NCI-H2107 treated with DMSO at 0.1 percent for 48 hours (cell line): ENCODE results near the gene RAB7A.
"Not testable (repeated sequence)": the region's sequence is repeated elsewhere in the genome, so short reads cannot be mapped to it uniquely, and the experiment has no call there.

Source experiments
- DNase-seq: peaks from one replicate; lab custom pipeline; 2025; ENCODE audit not compliant: unreplicated experiment; lab: John Stamatoyannopoulos, UW

Gene RAB7A

DNA sequence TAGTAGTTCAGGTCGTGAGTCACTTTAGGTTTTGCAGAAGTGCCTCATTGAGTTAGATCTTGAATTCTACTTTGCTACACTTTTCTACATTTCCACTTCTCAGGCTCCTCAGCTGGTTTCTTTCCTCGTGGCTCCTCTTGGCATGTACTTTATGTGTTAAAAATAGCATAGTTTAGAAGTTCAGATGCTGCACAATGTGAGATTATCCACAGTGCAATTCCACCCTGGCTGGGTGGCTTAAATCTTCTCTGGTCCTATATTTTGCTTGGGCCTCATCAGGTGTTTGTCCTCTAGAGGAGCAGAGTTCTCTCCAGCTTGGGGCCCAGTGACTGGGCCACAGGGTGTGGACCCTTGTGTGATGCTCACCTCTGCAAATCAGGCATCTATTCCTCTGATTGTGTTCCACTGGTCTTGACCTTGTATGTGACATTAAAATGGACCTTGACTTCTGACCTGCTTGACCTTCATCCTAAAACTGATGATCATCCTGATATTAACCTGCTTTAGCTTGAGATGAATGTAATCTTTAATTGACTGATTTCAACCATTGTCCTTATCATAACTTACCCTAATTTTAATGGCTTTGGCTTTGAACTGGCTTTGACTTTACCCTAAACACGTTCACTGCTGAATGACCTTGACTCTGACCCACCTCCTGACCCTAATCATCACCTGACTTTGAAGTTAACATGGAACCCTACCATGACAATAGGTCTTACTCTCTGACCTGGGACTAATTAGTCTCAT lies 89.5 kb downstream of the RAB7A start:
- no peak for DNase-seq

DNA sequence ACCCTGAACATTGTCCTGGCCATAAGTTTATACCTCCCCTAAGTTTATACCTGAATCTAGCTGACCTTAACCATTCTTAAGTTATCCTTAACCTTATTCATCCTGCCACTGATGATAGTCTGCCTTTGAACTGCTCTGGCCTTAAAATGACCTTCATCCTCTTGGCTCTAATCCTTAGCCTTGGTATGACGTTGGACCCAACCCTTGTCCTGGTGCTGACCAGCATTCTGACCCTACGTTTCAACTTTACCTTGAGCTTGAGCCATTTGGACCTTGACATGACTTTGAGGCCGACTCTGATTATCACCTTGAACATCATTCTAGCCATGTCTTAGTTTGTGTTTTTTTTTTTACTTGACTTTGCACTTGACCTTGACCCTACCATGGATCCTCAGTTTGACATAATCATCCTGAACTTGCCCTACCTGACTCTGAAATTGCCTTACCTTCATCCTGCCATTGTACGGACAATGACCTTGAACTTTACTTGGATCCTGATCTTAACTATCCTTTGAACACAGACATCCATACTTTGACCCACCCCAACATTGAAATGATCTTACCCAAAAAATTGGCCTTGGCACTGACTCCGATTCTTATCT lies 92.3 kb downstream of the RAB7A start:
- no peak for DNase-seq

DNA sequence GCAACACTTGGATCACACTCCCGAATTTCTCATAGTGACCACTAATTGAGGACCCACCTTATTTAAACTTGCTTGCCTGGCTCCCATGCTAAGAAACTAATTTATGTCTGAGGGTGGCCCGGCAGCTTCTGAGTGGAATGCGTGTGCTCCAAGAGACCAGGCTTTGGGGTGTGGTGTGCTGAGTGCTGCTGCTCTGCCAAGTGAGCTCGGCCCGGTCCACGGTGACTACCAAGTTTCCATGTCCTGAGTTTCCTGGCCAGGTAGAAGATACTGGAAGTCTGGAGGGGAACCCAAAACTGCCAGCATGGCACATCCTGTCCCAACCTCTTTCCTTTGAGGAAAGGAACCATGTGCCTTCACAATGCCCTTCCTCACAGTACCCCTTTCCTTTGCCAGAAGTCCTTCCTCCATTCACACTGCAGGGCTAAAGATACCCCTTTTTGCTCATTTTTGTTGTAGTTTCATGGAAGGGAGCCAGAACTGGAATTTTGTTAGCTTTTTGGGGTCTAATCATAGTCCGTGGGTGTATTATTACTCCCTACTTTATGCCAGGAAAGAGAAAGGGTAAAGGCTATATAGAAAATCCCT lies 94.4 kb downstream of the RAB7A start:
- DNase-seq = no peak

DNA sequence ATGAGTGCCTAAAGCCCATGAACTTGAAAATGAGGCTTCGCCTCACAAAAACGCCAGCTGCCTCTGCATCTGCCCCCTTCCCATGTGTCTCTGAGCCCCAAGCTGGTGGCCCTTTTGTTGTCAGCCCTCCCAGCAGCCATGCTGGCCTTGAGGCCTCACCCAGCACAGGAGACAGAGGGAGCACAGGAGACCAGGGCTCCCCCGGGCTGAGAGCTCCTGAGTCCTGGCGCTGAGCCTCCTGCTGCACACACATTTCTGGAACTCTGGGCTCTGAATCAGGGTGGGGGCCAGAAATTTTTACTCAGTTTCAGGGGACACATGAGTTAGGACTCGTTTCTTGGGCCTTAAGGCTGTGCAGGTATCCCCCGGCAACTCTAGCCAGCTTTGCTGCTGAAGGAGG lies 97.0 kb downstream of the RAB7A start:
- DNase-seq = no peak

DNA sequence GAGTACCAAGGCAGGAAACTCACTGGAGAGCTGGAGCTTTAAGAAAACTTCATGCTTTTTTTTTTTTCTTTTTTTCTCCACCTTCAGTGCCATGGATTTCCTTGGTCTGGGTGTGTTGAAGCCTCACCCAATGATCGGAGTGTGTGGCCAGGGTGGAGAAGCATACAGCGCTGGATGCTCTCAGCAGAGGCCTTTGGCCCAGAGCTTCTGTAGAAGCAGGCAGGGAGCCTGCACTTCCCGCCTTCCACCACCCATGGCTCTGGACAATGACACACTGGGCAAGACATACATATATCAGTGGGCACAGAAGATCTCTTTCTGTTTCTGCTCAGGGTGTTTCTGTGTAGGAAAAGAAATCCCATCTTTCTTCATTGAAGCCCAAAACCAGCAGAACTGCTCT lies 97.6 kb downstream of the RAB7A start:
- no peak for DNase-seq

DNA sequence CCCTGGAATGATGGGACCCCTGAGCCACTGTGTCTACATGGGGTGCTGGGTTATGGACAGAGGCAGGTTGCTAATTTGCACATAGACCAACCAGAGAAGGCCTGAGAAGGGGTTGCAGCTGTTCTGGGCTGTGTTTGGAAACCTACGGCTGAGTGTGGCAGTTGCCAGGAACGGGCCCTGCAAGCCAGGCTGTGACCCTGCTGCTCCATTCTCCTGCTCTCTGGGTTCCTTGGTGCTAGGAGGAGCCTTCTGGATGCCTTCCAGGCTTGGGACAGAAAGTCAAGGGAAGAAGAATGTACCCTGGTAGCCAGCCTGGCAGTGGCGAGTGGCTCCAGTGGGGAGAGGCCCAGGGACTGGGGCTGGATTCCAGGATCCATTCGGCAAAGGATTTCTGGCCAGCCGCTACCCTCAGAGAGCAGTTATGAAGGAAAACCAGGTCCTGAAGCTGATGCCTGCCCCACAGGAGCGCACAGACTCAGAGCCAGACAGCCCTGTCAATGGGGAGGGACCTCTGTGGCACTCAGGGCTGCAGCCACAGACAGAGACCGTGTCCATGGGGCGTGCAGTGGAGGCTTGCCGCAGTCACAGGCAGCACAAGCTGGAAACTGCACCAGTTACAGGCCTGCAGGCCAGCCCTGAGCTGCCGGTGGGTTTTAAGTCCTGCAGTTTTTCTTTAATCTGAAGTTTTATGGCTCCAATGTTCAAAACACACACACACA lies 98.3 kb downstream of the RAB7A start:
- DNase-seq = no peak

DNA sequence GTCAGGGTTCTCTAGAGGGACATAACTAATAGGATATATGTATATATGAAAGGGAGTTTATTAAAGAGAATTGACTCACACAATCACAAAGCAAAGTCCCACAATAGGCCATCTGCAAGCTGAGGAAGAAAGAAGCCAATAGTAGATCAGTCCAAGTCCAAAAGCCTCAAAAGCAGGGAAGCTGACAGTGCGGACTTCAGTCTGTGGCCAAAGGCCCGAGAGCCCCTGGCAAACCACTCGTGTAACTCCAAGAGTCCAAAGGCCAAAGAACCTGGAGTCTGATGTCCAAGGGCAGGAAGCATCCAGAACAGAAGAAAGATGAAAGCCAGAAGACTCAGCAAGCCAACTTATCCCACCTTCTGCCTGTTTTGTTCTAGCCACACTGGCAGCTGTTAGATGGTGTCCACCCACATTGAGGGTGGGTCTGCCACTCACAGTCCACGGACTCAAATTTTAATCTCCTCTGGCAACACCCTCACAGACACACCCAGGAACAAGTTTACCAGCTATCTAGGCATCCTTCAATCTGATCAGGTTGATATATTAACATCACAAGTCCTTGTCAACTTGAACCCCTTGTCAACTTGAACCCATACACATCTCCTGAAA lies 99.2 kb downstream of the RAB7A start:
- DNase-seq = no peak

DNA sequence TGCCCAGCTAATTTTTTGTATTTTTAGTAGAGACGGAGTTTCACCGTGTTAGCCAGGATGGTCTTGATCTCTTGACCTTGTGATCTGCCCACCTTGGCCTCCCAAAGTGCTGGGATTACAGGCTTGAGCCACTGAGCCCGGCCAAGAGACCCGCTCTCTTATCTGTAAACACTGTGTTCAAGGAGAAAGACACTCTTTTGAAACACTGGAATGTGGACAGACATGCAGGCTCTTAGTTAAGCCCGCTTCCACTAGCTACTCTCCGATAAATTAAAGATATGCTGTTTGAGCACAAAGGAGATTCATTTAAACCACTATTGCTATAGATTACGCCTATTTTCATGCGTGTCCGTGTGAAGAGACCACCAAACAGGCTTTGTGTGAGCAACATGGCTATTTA lies 103.1 kb downstream of the RAB7A start:
- not testable (repeated sequence) for DNase-seq

DNA sequence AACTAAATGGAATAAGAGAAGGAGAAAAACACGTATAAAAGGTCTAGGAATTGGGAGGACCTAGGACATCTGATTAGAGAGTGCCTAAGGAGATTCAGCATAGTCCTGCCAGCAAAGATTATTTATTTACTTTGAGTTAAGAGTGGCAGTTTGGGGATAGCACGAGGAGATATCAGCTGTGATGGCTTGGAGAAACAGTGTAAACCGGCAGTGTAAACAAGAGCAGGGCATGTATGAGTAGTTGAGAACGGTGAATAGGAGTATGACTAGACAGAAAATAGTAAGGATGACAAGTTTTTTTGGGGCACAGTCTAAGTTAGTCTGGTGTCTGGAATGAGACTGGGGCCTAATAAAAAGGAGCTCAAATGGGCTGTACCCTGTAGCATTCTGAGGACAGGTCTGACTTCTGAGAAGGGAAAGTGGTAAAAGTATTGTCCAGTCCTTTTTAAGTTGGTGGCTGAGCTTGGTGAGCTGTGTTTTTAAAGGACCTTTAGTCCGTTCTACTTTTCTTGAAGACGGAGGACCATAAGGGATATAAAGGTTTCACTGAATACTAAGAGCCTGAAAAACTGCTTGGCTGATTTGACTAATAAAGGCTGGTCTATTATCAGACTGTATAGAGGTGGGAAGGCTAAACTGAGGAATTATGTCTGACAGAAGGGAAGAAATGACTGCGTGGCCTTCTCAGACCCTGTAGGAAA lies 104.1 kb downstream of the RAB7A start:
- not testable (repeated sequence) for DNase-seq

DNA sequence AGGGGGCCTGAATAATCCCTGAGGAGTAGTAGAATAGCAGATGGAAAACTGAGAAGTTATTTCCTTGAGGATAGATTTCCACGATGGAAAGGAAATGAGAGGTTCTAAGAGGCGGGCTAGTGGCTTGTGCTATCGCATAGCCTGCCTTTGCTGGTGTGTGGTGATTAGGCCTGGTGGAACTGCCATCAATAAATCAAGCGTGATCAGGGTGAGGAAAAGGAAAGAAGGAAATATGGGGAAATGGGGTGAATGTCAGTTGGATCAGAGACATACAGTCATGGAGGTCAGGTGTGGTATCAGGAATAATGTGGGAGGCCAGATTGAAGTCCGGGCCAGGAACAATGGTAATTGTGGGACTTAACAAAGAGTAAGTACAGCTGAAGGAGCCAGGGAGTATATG lies 104.8 kb downstream of the RAB7A start:
- not testable (repeated sequence) for DNase-seq

DNA sequence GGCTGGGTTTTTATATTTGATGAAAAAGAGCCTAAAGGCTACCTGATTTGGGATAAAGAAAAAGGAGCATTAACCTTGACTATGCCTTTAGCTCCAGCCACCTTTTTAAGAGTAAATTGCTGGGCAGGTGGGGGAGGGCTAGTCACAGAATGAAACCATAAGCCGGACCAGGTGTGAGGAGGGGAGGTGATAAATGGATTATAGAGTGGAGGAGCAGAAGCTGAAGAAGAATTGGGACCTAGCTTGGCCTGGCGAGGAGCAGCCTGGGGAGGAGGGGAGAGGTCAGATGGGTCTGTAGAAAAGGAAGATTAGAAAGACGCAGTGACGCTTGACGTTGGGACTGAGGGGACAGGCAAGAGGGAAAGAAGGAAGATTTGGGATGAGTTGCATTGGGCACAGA lies 107.0 kb downstream of the RAB7A start:
- DNase-seq = not testable (repeated sequence)

DNA sequence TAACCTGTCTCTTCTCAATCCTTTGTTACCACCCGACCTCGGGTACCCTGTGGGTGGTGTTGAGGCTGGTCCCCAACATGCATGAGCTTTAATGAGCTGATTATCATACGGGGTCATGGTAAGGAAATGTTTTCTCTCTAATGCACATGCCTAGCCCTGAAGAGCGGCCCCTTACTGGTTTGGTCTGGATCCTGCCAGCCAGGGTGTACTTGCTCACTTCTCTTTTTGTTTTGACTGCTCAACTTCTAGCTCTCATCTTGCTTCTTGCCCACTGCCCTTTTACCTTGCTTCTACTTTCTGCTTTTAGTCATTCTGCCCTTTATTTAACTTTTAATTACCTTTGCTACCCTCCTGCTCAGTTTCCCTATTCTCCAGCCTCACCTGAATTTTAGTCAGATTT lies 109.1 kb downstream of the RAB7A start:
- DNase-seq = no peak

DNA sequence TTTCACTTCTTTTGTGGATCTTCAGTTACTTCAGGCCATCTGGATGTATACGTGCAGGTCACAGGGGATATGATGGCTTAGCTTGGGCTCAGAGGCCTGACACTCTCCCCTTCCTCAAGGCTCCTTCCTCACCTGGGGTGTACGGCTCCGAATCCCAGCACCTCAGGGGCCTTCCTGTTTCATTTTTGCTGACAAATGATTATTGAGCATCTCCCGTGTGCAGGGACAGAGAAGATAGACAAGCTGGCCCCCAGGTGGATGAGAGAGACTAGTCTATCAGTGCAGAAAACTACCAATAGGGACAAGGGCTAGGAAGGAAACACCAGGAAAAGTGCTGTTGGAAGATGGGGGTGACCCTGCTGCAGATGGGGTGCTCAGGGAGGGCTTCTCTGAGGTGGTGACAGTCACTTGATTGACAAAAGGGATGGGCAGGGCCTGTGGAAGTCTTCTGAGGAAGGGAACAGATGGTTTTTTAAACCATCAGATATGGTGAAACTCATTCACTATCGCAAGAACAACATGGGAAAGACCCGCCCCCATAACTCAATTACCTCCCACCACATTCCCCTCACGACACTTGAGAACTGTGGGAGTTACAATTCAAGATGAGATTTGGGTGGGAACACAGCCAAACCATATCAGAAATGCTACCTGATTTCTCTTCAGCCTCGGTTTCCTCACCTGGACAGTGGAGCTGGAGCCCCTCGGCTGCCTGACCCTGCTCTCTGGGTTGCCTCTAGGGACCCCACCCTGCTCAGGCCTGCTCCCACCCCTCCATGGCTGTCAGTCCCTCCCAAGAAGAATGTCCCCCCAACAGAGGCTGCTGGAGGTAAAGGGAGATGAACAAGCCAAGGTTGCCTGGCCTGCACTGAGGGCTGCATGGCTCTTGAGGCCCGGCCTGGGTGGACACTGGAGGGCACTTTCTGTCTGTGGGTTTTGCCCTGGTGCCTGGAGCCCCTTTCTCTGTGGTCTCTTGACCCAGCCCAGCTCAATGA lies 116.2 kb downstream of the RAB7A start:
- no peak for DNase-seq

DNA sequence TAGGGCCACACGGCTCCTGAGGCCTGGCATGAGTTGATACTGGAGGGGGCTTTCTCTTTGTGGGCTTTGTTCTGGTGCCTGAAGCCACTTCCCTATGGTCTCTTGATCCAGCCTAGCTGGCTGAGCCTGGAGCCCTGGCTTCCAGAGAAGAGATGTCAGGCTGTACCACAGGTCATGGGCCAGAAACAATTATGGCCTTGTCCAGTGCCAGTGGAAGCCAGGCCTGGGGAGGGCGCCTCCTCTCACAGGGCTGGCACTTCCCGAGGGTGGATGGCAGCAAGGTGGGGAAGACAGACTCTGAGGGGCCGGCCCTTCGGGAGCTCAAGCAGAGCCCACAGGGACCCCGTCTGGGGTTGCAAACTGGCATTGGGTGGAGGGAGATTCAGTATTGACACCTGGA lies 118.5 kb downstream of the RAB7A start:
- DNase-seq = no peak

DNA sequence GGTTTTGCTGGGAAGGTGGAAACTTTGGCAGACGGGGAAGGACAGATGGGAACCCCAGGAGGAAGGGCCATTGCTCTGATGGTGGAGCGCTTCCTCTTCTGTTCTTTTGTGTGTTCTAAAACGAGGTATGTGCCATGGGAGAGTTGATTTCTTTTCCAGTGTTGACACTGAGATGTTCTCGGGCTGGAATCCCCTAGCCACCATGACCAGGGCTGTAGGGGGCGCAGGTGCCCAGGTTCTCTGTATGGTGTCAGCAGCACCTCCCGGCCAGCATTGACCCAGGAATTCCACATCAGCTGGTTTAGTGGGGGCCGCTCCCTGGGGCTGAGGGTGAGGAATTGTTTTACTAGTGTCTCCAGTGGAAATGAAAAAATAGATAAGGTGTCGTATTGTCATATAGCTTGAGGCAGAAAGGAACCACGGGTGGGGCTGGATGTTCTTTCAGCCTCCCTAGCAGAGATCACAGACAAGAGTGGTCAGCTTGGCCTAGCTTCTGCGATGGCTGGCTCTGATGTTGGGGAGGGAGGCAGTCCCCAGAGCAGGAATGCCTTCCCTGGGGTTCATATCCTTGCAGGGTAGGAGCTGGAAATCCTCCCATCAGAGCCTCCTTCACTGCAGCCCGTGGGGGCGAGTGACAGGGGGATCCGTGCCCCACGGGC lies 119.3 kb downstream of the RAB7A start:
- DNase-seq = no peak

DNA sequence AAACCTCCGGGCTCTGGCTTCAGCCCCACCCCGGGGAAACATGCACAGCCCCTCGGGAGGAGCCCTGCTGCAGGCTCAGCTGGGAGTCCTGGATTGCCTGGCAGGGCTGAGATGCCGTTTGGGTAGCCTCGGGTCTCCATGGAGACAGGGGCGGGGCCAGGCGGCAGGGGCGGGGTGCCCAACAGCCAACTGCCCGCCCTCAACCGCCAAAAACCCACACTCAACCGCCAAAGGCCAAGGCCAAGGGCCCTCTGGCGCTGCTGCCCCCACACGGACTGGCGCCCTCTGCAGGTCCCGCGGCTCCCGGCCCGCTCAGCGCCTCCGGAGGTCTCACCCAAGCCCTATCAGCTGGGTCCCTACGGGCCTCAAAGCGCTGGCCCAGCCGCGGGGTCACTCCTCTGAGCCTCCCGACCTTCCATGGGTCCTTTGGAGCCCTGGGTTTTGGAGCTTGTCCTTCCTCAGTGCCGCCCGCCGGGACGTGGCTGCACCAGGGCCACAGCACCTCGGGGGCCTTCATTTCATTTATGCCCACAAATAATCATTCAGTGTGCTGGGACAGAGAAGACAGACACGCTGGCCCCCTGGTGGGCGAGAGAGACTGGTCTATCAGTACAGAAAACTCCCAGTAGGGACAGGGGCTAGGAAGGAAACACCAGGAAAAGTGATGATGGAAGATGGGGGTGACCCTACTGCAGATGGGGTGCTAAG lies 119.9 kb downstream of the RAB7A start:
- DNase-seq = peak; percentile 51

DNA sequence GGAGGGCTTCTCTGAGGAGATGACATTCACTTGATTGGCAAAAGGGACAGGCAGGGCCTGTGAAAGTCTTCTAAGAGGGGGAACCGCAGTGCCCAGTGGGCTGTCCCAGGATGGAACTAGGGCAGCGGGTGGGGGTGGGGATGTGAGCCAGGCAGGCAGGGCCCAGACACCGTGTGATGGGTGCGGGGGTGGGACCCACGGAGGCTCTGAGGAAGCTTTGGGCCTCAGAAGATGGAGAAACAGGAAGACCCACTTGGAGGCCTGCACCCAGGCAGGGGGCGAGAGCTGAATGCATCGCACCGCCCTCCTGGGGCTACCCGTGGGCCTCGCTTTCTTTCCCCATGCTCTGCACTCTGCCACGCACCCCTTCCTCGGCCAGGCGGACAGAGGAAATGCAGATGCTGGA lies 120.5 kb downstream of the RAB7A start:
- DNase-seq = no peak

DNA sequence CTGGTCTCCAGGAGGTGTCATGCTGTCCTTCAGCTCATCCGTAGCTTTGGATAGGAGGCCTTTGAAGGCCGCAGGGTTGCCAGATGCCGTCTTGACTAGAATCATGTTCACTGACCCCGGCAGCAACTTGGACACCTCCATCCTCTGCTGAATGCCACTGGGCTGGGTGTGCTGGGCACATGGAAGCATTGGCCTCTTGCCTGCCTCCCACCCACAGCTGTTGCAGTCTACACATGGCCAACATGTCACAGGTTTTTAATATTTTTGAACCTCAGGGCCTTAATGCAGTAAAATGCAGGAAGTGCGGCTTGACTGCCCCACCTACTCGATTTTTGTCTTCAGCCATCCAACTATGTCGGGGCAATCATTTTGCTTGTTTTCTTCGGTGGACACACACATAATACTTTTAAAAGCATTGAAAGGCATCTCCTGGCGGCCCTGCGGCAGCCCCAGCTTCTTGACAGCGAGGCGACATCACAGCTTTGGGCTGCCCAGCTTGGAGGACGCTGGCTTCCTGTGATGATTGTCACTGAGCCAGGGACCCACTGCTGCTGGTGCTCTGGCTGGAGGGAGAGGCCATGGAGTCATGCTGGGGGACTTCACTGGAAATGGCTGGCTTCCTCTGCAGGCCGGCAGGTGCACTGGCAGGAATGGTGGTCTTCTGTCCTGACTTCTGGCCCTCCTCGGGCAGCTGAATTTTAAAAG lies 121.8 kb downstream of the RAB7A start:
- no peak for DNase-seq
